Hematopoietic multipotent progenitor cell treated with erythropoietin and hydrocortisone succinate and interleukin-3 and kit ligand, for 15 days (in vitro differentiated cells): ENCODE results near the gene RASSF1.

Source experiments
- DNase-seq: peaks from one replicate; pipeline ENCODE4 v3.0.0-alpha.2; 2015; ENCODE audit warnings: low spot score

RASSF1 gene

DNA sequence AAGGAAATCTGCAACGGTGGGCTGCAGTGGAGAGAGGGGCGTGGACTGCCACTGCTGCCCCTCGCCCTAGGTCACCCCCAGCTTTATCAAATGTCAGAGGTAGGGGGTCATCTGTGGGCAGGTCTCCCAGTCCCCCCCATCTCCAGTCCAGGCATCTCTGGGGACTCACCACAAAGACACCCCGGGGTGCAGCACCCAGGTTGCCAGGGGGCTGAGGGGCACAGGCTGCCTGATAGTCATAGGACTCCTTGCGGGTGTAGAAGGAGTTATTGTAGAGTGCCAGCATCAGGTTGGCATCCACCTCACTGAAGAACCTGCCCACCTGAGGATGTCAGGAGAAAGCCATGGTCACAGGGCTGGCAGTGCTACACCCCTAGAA is 25.2 kb upstream of the RASSF1 start:
- DNase-seq = no peak

DNA sequence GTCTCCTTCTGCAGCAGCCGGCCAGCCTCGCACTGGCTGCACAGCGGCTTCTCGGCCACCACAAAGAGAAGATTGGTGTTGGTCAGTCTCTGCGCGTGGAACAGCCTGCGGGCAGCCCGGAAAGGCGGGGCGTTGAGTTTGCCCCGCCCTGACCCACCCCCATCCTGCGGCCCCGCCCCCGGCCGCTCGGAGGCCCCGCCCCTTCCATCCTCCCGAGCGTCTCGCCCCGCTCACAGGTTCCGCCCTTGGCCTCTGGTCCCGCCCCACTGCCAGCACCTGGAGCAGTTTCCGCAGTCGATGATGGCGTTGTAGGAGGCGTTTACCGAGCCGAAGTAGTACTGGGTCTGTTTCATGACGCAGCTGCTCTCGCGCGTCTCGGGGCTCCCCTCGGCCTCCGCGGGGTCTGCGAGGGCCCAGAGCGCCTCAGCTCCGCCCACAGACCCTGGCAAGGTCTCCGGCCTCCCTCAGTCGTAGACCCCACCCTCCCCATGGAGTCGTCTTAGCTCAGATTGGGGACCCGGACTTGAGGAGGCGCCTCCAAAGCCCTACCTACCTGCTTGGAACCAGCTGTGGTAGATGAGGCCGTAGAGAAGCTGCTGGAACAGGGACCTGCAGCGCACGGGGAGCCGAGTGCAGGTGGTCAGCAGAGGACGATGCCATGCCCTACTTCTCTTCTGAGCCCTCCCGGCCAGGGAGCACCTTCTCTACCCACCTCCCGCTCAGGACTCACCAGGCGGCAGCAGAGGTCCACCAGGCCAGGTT is 24.6 kb upstream of the RASSF1 start:
- DNase-seq = peak; percentile 93

DNA sequence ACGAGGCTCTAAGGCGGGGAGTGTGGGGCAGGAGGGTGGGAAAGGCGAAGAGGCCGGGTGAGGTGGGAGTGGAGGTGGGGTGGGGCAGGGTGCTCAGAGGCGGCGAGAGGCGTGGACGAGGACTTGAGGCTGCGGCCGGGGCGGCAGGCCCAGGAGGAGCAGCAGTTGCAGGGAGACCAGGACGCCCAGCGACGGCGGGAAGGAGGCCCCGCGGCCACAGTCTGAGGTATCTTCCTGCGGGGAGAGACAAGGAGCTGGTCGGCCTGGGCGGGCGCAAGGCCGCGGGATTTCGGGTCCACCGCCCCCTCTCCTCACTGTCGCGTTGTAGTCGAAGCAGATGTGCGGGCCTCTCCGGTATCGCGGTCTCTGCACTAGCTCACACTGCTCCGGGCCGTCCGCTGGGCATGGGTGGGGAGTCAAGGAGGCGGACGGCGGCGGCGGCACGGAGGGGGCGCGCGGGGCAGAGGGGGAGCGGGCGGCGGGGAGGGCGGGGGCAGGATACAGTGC is 24.0 kb upstream of the RASSF1 start:
- no peak for DNase-seq

DNA sequence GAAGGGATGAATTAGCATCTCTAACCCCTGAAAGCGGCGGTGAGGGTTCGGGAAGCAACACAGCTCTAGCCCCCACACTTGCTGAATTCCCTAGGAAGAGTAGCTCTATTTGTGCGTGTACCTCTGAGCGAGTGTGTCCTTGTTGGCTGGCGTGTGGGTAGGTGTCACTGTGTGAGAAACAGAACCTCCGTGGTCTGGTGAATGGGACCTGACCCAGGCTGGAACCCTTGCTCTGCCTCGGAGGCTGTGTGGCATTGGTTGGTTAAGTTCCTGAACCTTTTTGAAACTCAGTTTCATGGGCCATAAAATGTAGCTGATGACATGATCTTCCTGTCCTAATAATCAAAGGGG is 19.1 kb upstream of the RASSF1 start:
- no peak for DNase-seq

DNA sequence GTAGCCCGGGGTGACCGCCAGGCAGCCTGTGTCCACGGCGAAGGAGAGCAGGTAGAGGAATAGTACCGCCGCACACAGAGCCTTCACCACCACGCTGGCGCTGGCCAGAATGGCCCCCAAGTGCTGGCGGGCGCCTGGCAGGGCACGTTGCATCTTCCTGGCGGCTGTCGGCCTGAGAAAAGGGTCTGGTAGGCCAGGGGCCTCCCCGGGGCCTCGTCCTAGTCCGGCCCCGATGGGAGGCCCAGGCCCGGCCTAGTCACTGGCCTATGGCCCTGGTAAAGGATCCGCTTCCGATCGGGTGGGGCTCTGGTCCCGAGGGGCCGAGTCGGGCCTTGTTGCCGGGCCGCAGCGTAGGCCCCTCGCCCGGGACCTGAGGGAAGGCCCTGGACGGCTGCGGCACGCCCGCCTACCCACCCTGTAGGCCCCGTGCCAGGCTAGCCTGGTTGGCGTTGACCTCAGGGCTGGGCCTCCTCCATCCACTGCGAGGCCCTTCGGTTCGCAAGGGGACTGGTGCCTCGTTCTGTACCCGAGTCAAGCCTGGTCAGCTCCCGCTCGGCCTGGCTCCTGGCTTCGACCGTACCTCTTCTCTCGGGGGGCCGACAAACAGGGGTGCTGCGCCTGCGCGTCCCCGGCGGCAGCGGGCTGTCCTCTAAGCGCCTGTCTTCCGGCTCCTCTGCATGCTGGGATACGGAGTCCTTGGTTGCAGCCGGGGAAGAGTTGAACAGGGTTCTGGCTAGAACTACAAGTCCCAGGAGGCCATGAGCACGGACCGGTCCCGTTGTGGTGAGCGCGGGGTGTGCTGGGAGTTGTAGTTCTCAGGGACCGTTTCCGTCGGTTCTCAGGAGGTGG is 18.5 kb upstream of the RASSF1 start, which contains the start of gene TMEM115:
Gene TMEM115, minus strand, starts transcription at position 611 of the 849 bp plus-strand sequence. Its CDS starts 458 bp downstream, at position 153.
- DNase-seq = peak; percentile 98

DNA sequence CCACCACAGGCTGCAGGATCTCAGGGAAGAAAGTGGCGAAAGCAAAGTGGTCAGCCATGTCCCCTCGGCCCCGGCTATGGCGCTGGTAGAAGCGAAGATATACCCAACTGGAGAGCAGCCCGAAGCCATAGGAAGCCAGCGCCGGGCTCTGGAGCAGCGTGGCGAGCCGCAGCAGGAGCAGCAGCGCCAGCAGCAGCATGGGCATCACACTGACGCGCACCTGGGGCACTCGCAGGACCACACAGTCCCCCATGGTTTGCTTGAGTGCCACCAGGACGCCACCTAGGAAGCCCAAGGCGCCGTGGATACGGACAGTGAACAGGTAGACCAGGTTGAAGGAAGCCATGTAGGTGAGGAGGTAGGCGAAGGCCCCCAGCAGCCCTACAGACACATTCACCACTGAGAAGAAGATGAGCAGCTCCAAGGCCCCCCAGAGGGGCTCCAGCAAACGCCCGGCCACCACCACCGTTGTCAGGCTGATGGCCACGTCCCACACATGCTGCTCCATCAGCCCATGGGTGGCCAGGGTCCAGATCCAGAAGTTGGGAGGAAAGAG is 17.8 kb upstream of the RASSF1 start:
- DNase-seq = no peak

DNA sequence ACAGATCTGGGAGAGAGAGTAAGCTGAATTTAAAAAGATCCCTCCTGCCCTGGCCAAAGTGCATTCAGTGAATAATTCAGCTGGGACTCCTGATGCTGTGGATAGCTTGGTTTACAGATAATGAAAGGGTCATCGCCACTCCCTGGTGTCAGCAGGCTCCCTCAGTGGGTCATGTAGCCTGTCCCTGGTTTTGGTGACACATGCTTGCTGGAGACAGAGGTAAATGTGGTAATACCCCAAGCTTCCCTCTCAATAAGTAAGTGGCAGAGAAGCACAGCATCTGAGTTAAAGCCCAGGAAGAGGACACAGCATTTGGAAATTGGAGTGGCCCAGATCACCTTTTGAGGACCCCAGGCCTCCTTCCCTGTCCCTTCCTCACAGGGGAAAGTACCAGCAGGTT is 16.8 kb upstream of the RASSF1 start:
- DNase-seq = no peak

DNA sequence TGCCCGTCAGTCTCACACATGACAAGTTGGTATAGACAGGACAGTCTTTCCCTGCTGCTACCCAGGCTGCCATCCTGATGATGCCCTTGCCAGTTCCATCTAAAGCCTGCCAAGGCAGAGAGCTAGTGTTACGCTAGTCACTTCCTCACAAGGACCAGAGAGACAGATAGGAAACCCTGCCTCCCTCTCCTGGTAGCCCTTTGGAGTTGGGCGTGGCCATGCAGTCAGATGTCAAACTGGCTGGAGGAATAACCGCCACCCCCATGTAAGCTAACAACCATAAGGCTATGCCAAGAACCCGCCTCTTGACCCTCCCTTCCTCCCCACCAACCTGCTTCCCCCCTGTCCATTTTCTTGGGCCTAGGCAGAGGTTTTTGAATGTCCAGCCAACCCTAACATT is 15.9 kb upstream of the RASSF1 start:
- DNase-seq = peak; percentile 68

DNA sequence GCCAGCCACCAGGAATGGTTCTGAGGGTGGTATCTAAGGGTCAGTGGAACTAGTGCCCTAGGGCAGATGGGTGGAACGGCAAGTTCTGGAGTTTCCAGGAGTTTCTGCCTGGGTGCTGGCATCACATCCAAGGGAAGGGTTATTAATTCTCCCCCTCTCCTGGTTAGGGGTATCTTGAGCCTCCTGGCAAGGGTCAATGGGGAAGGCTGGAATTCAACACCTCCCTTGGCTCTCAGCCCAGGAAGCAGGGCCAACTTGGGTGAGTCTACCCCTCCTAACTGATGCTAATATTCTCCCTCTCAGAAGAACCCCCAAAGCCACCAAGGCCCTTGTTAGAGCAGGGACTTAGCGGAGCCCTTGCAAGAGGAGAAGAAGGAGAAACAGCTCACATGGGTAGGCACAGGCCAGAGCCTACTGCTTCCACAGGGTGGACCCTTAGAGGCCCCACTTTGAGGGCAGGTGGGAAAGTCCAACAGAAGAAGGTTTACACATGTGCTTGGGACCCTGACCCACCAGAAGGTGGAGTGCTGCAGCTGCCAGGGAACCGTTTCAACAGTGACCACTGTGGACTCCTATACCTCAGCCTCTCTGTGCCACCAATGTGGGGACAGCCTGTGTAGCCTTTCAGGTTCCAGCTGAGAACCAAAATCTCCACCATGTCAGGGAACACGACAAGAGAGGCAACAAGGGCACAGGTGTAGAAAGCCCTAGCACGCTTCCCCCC is 15.4 kb upstream of the RASSF1 start:
- no peak for DNase-seq

DNA sequence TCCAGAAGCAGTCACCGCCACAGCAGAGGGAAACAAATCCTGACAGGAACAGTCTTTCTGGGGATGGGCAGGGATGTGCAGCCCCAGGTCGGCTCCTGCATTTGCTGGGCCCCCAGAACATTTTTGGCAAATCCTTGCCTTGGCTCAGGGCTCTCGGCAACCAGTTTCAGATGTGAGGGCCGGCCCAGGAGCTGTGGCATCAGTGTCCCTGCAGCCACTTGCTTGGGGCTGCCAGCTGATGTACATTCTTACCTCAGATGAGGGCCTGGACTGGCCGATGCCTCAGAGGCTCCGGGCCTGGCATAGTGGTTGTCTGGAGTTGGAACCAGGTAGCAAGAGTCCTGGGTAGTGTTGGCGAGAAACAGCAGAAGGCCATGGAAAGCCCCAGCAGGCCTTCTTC is 14.2 kb upstream of the RASSF1 start:
- DNase-seq = no peak

DNA sequence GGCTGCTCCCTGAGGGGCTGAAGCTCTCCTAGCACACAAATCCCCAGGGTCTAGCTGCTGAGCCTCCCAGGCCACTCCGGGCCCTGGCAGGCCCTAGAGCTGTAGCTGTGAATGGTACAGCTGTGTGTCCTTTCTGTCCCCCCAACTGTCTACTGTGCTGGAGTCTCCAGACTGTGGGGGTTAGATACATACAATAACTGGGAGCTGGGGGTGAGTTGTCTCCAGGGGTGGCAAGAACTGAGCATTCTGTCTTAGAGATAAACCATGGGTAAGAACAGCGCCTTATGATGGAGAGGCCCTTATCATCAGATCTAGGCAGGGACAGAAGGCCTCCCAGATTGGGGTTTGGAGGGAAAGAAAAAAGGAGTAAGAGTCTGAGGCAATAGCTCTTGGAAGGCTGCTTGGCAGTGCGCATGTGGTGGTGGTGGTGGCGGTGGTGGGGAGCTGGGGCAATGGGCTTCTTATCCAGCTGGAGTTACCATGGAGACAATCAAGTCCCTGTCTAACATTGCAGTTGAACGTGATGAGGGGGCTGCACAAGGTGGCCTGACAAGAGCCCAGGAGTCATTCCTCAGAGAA is 13.6 kb upstream of the RASSF1 start:
- DNase-seq = no peak

DNA sequence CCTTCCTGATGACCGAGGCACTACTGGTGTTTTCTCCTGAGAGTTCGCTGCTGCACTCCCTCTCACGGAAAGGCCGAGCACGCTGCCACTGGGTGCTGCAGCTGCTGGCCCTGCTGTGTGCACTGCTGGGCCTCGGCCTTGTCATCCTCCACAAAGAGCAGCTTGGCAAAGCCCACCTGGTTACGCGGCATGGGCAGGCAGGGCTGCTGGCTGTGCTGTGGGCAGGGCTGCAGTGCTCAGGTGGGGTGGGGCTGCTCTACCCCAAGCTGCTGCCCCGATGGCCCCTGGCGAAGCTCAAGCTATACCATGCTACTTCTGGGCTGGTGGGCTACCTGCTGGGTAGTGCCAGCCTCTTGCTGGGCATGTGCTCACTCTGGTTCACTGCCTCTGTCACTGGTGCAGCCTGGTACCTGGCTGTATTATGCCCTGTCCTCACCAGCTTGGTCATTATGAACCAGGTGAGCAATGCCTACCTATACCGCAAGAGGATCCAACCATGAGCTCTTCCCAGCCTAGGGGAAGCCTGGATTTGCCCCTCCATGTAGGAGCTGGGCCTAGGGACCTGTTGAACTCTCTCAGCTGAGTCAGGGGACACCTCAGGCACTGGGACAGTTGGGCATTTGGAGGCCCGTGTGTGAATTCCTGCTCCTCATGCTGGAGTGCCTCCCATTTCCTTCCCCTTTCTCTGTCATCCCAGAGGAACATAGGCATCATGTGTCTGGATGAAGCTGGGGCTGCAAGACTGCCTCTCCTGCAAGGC is 12.8 kb upstream of the RASSF1 start:
- DNase-seq = no peak

DNA sequence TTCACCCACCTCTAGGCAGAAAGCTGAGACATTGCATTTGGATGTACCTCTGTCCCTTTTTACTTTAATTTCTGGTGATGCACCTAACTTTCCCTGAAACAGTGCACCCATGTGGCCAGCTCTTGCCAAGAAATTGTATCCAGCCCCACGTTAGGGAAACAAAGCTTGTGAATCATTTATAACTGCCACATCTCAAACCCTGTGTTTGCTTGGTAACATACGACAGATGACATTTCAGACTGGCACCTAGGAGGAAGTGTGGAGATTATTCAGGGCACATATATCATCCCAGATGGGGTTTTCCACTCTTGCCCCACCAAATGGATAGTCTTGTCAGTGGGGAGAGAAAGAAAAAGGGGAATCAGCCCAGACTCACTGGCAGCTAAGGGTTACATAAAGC is 12.1 kb upstream of the RASSF1 start:
- DNase-seq = no peak

DNA sequence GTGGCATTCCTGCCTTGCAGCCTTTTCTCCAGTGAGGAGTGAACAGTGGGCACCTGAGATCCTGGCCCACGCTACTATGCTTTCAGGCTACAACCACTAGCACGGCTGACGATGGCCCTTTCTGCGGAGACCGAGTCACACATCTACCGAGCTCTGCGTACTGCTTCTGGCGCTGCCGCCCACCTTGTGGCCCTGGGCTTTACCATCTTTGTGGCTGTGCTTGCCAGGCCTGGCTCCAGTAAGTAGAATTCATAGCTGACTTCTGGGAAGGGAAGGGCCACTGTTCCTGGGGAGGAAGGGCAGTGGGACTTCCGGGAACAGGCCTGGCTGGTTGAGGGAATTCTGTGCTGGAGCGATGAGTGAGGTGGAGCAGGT is 10.7 kb upstream of the RASSF1 start:
- DNase-seq = no peak

DNA sequence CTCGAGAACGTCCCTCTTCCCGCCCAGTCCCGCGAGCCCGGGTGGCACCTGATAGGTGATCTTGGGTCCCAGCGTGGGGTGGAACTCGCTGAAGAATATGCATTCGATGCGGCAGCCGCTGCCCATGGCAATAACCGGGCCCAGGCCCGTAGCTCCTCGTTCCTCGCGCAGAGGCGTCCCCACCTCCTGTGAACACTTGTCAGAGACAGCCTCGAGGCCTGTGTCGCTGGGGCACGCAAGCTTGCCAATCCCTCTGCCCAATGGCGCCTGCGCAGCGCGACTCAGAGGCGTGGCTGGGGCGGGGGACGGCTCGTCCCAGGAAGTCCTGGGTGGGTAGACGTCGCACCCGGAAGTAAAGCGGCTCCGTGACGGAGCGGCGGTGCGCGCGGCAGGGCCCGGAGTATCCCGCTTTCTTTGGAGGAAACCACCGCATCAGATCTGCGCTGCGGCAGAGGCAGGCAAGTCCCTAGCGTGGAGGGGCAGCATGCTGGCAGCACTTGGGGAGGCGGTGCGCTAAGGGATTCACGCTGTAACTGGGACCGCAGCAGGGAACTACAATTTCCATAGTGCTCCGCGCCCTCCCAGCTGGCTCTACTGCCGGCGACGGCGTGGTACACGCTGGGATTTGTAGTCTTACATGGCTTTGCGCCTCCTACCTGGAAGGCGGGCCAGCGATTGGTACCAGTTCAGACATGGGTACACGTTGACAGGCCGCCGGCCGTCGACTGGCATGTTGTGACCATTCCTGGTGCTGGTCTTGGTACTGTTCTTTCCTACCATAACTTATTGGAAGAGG is 10.1 kb upstream of the RASSF1 start, which contains the start of the genes CYB561D2 and NPRL2:
Gene CYB561D2, plus strand, starts transcription at position 336 of the 796 bp plus-strand sequence. CDS start 572 bp downstream, outside the sequence.
Gene NPRL2, minus strand, starts transcription at position 249 of the 796 bp plus-strand sequence. Its CDS starts 123 bp downstream, at position 126.
- DNase-seq = peak; percentile 94

DNA sequence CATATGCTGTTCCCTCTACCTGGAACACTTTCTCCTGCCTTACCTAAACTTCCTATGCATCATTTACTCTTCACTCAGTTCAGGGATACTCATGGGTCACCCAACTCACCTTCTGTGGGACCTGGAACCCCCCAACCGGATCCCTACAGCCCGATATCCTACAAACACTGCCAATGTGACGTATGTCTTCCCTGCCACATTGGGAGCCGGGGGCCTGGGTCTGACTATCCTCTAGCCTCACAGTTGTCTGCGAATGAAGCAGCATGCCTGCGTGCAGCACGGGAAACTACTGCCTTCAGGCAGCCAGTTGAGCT is 9.5 kb upstream of the RASSF1 start:
- no peak for DNase-seq

DNA sequence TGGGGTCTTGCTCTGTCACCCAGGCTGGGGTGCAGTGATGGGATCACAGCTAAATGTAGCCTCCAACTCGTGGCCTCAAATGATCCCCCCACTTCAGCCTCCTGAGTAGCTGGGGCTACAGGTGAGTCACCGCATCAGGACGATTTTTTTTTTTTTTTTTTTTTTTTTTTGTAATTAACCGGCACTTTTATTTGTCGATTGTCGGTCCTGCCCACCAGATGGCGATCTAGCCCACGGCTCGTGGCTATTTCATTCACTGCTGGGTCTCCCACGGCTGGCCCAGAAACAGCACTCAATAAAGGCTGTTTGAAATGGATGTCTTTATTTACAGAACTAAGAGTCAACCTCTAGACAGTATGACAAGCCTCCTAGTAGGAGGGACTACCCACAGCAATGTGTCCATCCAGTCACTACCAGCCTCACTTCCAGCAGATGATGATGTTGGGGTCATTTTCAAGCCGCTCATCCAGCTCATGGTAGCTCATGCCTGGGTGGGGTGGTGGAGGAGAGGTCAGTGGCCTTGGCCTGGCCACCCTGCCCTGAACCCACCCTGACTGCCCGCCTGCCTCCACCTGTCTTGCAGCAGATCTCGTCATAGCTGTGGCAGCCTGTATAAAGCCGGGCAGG is 6.7 kb upstream of the RASSF1 start:
- DNase-seq = peak; percentile 83

DNA sequence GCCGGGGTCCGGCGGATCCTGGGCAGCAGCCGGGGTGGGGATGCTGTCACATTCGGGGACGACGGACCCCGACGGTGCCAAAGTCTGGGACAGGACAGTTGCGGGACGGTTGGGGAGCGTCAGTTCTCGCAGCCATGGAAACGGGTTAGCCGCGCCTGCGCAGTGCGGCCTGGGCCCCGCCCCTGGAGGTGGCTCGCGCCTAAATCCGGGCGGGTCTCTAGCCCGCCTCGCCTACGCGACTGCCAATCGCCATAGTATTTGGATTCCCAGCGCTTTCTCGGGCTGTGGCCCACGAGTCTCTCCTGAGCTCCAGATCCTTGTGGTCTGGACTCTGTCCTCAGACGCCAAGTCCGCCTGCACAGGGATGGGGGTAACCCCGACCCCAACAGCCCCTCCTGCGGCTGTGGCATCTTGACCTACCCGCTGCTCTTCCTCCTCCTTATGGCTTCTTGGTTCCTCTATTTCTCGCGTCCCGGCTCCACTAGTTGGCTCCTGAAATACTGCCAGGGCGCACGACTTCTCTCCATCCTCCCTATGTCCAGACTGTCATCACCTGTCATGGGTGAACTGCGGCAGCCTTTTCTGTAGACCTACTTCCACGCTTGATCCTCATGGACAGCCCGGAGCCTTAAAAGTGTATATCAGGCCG is 5.1 kb upstream of the RASSF1 start, which contains the start of gene ZMYND10:
Gene ZMYND10, minus strand, starts transcription at position 147 of the 649 bp plus-strand sequence. CDS start 153 bp downstream, outside the sequence.
- peak; percentile 80 for DNase-seq

DNA sequence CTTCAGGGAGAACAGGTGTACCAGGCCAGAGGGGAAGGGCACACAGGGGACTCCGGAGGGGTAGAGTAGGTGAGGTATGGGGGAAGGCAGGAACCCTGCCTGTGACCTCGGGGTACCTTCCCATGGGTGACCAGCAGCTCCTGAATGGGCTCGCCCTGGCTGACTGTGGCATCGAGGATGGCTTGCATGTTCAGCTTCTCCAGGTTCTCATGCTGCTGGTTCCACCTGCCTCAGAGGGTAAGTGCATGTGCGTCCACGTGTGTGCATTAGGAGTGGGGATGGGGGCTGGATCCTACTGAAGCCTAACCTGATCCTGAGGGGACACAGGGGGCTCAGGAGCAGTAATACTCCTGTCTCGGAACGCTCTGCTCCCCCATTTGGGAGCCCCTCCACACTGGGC is 4.4 kb upstream of the RASSF1 start:
- DNase-seq = no peak
